ENCODE results near the gene PTPRN2.
"Not testable (repeated sequence)": the region's sequence is repeated elsewhere in the genome, so short reads cannot be mapped to it uniquely, and the experiment has no call there.

PTPRN2 gene

GRCh38 chr7:157985636-157986035, 602.0 kb downstream of the PTPRN2 start:
- H3K4me1 ChIP-seq (ENCODE audit: control insufficient read depth, insufficient read depth, low read length): no peaks in the 10 kb centered on the region
- peaks cover 3% of the 10 kb centered on the region for H3K27me3 ChIP-seq (ENCODE audit: control insufficient read depth, insufficient read depth, low read length)
- no peaks in the 10 kb centered on the region for H3K36me3 ChIP-seq (ENCODE audit: control insufficient read depth, insufficient read depth, low read length)
- no peak overlapping the region for H3K9ac ChIP-seq (ENCODE audit: low read length)
- no peak overlapping the region for H3K27ac ChIP-seq (ENCODE audit: low read depth, low read length)
- H3K4me3 ChIP-seq (ENCODE audit: low read length): no peak overlapping the region

- Histone ChIP-seq H3K27me3 (ENCODE audit: control insufficient read depth, insufficient read depth, low read length) (peaks cover 3% of the 10 kb centered on the region), H3K4me3 (ENCODE audit: low read length) (no peak overlapping the region), H3K4me1 (ENCODE audit: control insufficient read depth, insufficient read depth, low read length) (no peaks in the 10 kb centered on the region), H3K36me3 (ENCODE audit: control insufficient read depth, insufficient read depth, low read length) (no peaks in the 10 kb centered on the region), H3K9ac (ENCODE audit: low read length) (no peak overlapping the region), H3K27ac (ENCODE audit: low read depth, low read length) (no peak overlapping the region)
These were observed 603.0 kb downstream of the PTPRN2 start for GRCh38 chr7:157984423-157985163.

- Histone ChIP-seq H3K27me3 (ENCODE audit: control insufficient read depth, insufficient read depth, low read length) (peaks cover 3% of the 10 kb centered on the region), H3K4me3 (ENCODE audit: low read length) (no peak overlapping the region), H3K9ac (ENCODE audit: low read length) (no peak overlapping the region), H3K4me1 (ENCODE audit: control insufficient read depth, insufficient read depth, low read length) (no peaks in the 10 kb centered on the region), H3K36me3 (ENCODE audit: control insufficient read depth, insufficient read depth, low read length) (no peaks in the 10 kb centered on the region), H3K27ac (ENCODE audit: low read depth, low read length) (no peak overlapping the region)
These were observed 603.9 kb downstream of the PTPRN2 start for GRCh38 chr7:157983502-157984422.

DNA sequence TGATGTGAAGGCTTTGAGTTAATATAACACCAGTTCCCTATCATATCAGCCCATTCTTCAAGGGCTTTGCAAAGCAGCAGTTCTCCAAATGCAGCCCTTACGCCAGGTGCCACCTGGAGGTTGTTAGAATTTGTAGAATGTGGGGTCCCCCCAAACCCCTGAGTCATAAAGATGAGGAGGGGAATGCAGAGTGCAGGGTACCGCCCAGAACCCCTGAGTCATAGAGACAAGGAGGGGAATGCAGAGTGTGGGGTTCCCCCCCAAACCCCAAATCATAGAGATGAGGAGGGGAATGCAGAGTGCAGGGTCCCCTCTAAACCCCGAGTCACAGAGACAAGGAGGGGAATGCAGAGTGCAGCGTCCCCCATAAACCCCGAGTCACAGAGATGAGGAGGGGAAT, 605.8 kb downstream of the PTPRN2 start:
- Histone ChIP-seq H3K36me3 (ENCODE audit: control insufficient read depth, insufficient read depth, low read length) (no peaks in the 10 kb centered on the region), H3K4me1 (ENCODE audit: control insufficient read depth, insufficient read depth, low read length) (no peaks in the 10 kb centered on the region), H3K4me3 (ENCODE audit: low read length) (no peak overlapping the region), H3K27ac (ENCODE audit: low read depth, low read length) (no peak overlapping the region), H3K27me3 (ENCODE audit: control insufficient read depth, insufficient read depth, low read length) (no peaks in the 10 kb centered on the region), H3K9ac (ENCODE audit: low read length) (no peak overlapping the region)

GRCh38 chr7:157980774-157981173, 606.8 kb downstream of the PTPRN2 start:
- H3K4me1 ChIP-seq (ENCODE audit: control insufficient read depth, insufficient read depth, low read length): no peaks in the 10 kb centered on the region
- H3K36me3 ChIP-seq (ENCODE audit: control insufficient read depth, insufficient read depth, low read length): no peaks in the 10 kb centered on the region
- no peak overlapping the region for H3K9ac ChIP-seq (ENCODE audit: low read length)
- H3K27ac ChIP-seq (ENCODE audit: low read depth, low read length): no peak overlapping the region
- H3K27me3 ChIP-seq (ENCODE audit: control insufficient read depth, insufficient read depth, low read length): no peaks in the 10 kb centered on the region
- no peak overlapping the region for H3K4me3 ChIP-seq (ENCODE audit: low read length)

GRCh38 chr7:157980341-157980731, 607.3 kb downstream of the PTPRN2 start:
- H3K4me3 ChIP-seq (ENCODE audit: low read length); H3K27ac ChIP-seq (ENCODE audit: low read depth, low read length); H3K9ac ChIP-seq (ENCODE audit: low read length); H3K4me1 ChIP-seq (ENCODE audit: control insufficient read depth, insufficient read depth, low read length); H3K27me3 ChIP-seq (ENCODE audit: control insufficient read depth, insufficient read depth, low read length); H3K36me3 ChIP-seq (ENCODE audit: control insufficient read depth, insufficient read depth, low read length): not testable (repeated sequence)

DNA sequence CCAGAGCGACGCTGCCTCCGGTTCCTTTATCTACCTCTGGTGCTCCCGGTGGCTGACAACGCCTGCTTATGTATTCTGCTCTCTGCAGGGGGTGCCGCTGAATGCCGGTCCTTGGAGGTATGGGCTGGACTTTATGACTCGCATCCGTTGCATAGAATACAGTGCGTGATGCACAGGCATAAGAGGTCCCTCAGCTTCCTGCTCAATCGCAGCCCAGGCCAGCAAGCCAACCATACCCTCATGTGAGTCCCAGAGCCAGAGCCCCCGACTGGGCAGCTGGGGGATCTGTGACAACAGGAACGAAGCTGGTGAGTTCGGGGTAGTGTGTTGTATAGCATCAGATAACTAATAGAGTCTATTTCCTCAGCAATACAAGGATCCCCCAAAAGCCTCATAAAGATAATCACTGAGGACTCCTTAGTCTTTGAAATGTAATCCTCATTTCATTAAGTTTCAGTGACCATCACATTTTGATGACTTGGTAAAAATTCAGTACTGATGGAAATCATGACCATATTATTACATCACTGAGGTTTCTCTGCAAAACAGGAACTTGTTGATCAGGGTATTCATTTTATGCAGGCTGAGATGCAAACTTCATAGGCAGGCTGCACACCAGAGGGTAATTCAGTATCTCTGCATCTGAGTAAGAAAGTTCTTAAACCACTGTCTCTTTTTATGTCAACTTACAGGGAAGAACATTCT, 607.8 kb downstream of the PTPRN2 start:
- Histone ChIP-seq H3K9ac (ENCODE audit: low read length) (no peak overlapping the region), H3K27me3 (ENCODE audit: control insufficient read depth, insufficient read depth, low read length) (no peaks in the 10 kb centered on the region), H3K27ac (ENCODE audit: low read depth, low read length) (no peak overlapping the region), H3K36me3 (ENCODE audit: control insufficient read depth, insufficient read depth, low read length) (no peaks in the 10 kb centered on the region), H3K4me3 (ENCODE audit: low read length) (no peak overlapping the region), H3K4me1 (ENCODE audit: control insufficient read depth, insufficient read depth, low read length) (no peaks in the 10 kb centered on the region)

GRCh38 chr7:157978766-157979165, 608.9 kb downstream of the PTPRN2 start:
- Histone ChIP-seq H3K27ac (ENCODE audit: low read depth, low read length) (no peak overlapping the region), H3K4me1 (ENCODE audit: control insufficient read depth, insufficient read depth, low read length) (no peaks in the 10 kb centered on the region), H3K27me3 (ENCODE audit: control insufficient read depth, insufficient read depth, low read length) (no peaks in the 10 kb centered on the region)

DNA sequence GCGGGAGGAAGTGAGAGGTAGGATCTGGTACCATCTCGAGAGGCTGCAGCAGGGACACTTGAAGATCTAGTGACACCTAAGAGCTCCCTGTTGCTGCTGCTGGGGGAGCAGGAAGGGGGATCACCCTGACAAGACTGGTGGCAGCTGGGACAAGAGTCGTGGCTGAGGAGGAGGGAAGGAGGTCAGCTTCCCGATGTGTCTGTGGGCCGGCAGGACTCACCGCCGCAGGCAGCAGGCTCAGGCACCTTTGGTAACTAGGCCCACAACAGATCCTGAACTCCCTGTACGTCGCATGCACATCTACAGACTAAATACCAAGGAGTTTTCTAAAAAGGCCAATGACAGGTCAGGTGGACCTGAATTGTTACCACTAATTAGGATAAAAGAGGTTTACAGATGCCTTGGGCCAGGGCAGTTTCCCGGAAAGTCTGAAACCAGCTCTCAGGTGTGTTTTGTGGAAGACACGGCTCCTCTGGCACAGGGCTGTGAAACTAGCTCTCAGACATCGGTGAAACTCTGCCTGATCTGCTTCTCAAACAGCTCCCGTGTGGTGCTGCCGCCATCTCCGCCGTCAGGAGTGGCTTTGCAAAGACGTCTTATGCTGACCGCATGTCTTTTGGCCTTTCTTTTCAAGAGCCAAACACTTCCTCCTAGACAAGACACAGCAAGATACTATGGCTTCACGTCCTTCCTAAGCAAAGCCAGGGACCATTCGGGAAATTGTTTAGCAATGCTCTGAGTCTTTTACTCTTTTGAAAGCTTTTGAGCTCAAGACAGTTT, 609.7 kb downstream of the PTPRN2 start:
- no peak overlapping the region for H3K4me3 ChIP-seq (ENCODE audit: low read length)
- H3K27me3 ChIP-seq (ENCODE audit: control insufficient read depth, insufficient read depth, low read length): no peaks in the 10 kb centered on the region
- no peak overlapping the region for H3K9ac ChIP-seq (ENCODE audit: low read length)
- no peak overlapping the region for H3K27ac ChIP-seq (ENCODE audit: low read depth, low read length)
- H3K36me3 ChIP-seq (ENCODE audit: control insufficient read depth, insufficient read depth, low read length): no peaks in the 10 kb centered on the region
- H3K4me1 ChIP-seq (ENCODE audit: control insufficient read depth, insufficient read depth, low read length): no peaks in the 10 kb centered on the region

More at GRCh38 chr7:157978766-157979165, 608.9 kb downstream of the PTPRN2 start:
- H3K4me3 ChIP-seq (ENCODE audit: low read length): no peak overlapping the region
- no peaks in the 10 kb centered on the region for H3K36me3 ChIP-seq (ENCODE audit: control insufficient read depth, insufficient read depth, low read length)
- H3K9ac ChIP-seq (ENCODE audit: low read length): no peak overlapping the region

DNA sequence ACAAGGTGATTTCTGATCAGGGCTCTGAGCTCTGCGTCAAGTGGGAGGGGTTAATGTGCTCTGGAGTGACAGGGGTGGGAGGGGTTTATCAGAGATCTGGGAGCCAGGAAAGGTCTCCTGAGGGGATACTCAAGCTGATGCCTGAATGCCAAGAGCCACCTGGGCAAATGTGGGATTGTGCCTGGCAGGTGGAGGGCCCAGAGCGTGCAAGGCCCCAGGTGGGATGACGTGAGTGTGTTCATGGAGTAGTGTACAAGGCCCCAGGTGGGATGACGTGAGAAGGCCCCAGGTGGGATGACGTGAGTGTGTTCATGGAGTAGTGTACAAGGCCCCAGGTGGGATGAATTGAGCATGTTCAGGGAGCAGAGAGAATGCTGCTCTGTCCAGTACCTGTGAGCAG, 610.3 kb downstream of the PTPRN2 start:
- no peaks in the 10 kb centered on the region for H3K27me3 ChIP-seq (ENCODE audit: control insufficient read depth, insufficient read depth, low read length)
- no peaks in the 10 kb centered on the region for H3K36me3 ChIP-seq (ENCODE audit: control insufficient read depth, insufficient read depth, low read length)
- H3K4me1 ChIP-seq (ENCODE audit: control insufficient read depth, insufficient read depth, low read length): no peaks in the 10 kb centered on the region
- no peak overlapping the region for H3K9ac ChIP-seq (ENCODE audit: low read length)
- H3K27ac ChIP-seq (ENCODE audit: low read depth, low read length): no peak overlapping the region
- no peak overlapping the region for H3K4me3 ChIP-seq (ENCODE audit: low read length)

- no peak overlapping the region for H3K27ac ChIP-seq (ENCODE audit: low read depth, low read length)
- H3K4me1 ChIP-seq (ENCODE audit: control insufficient read depth, insufficient read depth, low read length): no peaks in the 10 kb centered on the region
- no peak overlapping the region for H3K4me3 ChIP-seq (ENCODE audit: low read length)
- H3K9ac ChIP-seq (ENCODE audit: low read length): no peak overlapping the region
- no peaks in the 10 kb centered on the region for H3K27me3 ChIP-seq (ENCODE audit: control insufficient read depth, insufficient read depth, low read length)
- H3K36me3 ChIP-seq (ENCODE audit: control insufficient read depth, insufficient read depth, low read length): no peaks in the 10 kb centered on the region
These were observed 611.2 kb downstream of the PTPRN2 start for GRCh38 chr7:157976406-157976805.
